PC-3 (cell line): ENCODE measurements around the gene GALNT15.

Source experiments
- EZH2phosphoT487 ChIP-seq: fragments of 300-600 bp; sonication (generic); IDR thresholded peaks from 2 replicates; pipeline ENCODE4 v1.6.1; 2018; ENCODE audit warnings: mild to moderate bottlenecking, antibody characterized with exemption, low read length, borderline replicate concordance
- TF ChIP-seq, protein P1 (sequence below): fragments of 300-600 bp; sonication (generic); conservative IDR thresholded peaks from 2 replicates; pipeline ENCODE4 v1.5.1; 2017; ENCODE audit warnings: antibody characterized with exemption, low read depth, mild to moderate bottlenecking, low read length

DNA sequence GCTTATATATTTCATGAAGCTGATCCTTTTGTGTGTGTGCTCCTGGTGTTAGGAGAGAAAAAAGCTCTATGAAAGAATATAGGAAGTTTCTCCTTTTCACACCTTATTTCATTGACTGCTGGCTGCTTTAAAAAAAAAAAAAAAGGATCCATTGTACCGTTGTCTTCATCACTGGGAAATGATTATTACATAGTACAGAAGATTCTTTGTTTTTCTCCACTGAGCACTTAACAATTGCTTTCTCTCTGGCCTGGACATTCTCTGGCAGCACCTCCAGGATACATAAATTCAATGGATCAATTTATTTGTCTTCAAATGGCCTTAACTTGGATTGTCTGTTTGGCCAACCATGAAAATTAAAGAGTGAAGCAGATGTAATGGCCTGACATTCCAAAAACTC is 53.1 kb downstream of the GALNT15 start:
- TF ChIP-seq, protein P1, sequence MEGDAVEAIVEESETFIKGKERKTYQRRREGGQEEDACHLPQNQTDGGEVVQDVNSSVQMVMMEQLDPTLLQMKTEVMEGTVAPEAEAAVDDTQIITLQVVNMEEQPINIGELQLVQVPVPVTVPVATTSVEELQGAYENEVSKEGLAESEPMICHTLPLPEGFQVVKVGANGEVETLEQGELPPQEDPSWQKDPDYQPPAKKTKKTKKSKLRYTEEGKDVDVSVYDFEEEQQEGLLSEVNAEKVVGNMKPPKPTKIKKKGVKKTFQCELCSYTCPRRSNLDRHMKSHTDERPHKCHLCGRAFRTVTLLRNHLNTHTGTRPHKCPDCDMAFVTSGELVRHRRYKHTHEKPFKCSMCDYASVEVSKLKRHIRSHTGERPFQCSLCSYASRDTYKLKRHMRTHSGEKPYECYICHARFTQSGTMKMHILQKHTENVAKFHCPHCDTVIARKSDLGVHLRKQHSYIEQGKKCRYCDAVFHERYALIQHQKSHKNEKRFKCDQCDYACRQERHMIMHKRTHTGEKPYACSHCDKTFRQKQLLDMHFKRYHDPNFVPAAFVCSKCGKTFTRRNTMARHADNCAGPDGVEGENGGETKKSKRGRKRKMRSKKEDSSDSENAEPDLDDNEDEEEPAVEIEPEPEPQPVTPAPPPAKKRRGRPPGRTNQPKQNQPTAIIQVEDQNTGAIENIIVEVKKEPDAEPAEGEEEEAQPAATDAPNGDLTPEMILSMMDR, result no peak
- no peak for TF ChIP-seq EZH2phosphoT487
